HG03196 (cell line): ENCODE results near the gene STIMATE.

Experiments
- ATAC-seq: cut with Tn5 transposase; IDR thresholded peaks from one replicate; pipeline ENCODE4 v1.9.1; 2021; ENCODE audit not compliant: unreplicated experiment

The STIMATE gene

DNA sequence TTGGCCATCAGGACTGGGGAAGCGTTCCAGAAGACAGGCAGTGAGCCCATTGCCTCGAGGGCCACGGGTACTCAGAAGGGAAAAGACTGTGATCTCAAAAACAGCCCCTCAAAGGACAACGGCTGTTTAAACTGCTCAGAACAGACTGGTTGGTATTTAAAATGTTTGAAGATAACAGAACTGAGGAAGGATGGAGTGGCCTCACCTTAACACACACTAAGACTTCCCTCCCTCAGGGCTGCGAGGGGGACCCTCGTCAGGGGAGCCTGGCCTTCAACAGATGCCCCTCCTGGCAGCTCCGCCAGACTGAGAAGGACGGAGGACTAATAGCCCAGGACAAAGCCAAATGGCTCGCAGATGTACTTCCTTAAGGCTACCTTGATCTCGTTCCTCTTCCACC, 2.6 kb downstream of the STIMATE start:
- no peak for ATAC-seq

DNA sequence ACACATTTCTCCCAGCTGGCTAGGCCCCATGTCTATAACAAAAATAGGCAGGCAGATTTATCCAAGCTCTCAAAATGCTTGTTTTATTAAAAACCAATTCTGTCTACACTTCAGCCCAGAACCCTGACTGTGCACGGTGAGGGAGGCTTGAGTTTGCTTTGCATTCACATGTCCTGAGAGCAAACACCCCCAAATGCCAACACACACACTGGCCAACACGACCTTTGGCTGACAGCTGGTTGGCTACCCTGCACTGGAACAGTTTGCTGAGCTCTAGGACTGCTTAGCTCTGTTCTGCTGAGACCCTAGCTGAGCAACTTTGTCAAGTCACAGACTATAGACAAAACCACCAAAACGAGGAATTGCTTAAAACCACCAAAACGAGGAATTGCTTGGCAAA, 3.6 kb downstream of the STIMATE start:
- ATAC-seq, result no peak

DNA sequence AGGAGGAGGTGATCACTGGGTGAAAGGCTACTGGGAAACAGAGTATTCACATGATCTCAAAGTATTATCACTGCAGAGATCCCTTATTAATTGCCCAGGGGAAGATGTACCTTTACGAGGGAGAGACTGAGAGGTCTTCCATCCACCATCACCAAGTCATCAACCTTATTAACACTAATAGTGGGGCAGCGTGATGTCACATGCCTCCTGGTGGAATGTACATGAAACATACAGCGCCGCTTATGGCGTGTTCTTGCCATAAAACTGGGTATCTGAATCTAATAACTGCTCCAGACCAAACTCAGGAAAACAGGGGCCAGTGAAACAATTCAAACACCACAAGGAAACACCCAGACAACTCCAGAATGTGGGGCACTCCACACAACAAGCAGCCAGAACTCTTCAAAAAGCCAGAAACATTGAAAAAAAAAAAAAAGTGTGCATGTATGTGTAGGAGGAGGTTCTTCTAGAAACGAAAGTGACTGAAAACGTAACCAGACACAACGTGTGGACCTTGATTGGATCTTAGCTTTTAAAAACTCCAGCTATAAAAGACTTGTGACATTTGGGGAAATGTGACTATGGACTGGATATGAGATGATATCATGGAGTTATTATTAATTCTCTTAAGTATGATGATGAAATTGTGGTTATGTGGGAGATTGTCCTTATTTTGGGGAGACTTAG, 4.6 kb downstream of the STIMATE start:
- no peak for ATAC-seq

DNA sequence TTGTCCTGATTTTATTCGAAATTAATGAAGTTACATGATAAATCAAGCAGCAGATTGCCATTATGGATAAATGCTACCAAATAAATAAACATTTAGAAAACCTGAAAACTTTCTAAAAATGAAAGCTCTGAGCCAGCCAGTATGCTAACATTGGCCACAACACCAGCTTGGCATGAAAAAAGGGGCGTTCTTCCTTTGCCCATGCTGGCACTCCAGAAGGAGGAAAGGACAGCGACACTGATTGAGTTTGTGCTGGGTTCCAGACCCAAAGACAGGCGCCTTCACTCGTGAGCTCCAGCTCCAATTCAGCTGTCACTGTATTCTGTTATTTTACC, 5.1 kb downstream of the STIMATE start:
- no peak for ATAC-seq

DNA sequence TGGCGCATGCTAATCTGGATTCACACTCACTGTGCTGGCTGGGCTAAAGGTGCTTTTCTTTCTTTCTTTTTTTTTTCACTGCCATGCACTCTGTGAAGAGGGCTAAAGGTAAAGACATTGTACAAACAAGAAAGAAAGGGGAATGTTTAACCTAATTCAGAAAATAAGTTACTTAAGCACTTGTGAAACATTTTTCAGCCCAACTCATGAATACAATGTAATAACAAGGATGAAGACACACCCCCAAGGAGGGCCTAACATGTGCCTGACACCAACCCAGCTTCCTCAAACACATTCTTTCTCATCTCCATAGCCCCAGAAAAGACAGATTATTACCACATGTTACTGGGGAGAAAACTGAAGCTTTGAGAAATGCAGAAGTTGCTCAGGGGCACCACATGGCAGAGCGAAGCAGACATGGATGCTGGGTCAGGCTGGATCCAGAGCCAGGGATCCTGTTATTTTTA, 5.7 kb downstream of the STIMATE start:
- no peak for ATAC-seq

DNA sequence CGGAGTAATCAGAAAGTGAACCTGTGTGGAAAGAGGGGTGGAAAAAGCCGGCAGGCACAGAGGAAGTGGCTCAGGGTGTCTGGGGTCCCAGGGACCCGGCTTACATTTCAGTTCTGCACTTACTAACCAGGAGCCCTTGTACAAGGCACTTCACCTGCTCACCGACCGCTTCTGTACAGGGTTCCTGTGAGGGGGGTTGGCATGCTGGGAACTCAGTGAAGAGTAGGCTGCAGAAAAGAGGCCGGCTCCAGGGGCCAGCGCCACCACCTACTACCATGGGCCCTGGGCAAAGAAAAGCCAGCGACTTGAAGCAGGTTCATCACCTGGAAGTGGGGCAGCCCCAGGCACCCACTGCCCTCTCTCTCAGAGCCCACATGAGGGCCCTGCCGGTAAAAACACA, 6.2 kb downstream of the STIMATE start:
- no peak for ATAC-seq

DNA sequence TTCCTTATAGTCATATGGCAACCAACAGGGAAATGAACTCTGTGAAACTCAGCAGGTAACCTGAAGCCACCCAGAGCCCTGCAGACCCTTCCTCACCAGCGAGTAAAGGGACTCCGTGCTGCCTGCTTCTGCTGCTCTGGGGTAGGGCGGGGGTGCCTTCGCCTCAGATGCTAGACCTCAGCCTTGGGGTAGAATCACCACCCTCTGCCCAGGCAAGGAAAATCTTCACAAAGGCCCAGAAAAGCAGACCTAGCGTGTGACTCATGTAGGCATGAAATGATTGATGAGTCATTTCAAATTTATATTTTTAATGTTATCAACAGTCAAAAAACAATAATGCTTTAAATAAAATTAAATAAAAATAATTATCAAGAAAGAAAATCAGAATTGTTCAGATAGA, 6.6 kb downstream of the STIMATE start:
- ATAC-seq, result no peak

DNA sequence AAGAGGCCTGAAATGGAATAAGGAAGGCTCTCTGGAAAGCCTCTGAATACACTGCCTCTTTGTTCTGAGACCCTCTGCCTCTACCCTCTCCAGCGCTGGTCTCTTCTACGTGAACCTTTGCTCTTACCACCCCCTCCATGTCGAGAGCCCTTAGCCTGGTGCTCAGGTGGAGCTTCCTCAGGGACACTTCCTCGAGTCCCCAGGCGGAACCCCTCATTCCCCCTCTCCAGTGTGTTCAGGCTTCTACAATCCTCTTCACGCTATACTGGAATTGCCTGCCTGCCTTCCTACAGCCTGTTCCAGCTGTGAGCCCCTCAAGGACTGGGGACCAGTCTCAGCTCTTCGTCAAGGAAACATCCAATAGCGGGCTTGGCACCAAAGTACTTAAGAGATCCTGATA, 7.4 kb downstream of the STIMATE start:
- no peak for ATAC-seq

DNA sequence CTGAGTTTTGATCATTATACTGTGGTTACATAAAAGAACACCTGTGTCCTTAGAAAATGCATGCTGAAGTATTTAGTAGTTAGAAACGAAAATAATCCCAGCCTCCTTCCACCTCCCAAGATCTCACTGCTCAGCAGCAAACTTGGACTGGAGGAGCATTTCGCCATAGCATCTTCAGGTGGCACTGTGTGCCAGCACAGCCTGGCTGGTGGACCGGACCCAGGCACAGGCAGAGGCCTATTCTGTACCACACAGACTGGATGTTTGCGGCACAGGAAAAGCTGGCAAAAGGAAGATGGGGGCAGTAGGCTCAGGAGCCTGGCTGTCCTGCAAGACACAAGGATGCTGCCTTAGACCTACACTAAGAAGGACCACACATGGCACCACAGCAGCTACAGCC, 10.2 kb downstream of the STIMATE start:
- ATAC-seq, result no peak

DNA sequence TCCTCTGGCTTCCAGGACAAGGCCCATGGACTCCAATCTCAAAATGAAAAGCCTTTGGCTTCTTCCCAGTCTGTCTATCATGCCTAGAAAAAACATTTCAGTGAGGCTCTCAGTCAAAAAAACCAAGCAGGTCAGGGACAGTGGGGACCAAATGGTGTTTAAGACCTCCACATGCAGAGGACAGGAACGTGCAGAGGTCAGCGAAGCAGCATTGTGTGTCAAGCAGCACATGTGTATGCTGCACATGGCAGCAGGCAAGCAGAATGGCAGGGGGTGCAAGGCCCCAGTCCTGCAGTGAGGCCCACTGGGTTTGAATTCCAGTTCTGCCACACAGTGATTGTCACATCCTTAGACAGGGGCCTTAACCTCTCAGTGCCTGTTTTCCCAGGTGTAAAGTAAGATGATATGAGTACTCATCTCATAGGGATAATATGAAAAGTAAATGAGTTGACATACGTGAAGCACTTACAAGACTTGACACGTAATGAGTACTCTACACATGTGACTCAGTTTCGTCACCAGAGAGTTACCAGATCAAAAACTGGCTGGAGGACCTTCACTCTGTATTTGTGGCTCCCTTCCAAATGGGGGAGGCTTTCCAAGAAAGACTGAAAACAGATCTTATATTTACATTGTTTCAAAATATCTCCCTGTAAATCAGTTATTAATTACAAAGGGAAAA, 11.2 kb downstream of the STIMATE start:
- ATAC-seq, result no peak

DNA sequence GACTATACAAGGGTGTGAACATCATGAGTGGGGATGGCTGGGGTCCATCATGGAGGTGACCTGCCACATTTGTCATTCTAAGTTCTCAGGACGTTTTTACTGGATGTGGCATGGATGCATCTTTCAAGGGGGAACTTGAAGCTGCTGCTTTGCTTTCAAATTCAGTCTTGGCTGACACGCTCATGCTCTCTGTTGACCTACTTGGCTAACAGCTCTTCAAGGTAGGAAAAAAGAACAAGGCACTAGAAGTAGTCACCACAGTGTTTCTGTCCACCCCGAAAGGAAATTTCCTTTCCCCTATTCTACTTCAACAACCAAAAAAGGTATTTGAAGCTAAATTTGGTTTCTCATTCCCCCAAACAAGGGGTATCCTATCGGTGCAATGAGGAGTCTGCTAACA, 15.0 kb downstream of the STIMATE start:
- no peak for ATAC-seq

DNA sequence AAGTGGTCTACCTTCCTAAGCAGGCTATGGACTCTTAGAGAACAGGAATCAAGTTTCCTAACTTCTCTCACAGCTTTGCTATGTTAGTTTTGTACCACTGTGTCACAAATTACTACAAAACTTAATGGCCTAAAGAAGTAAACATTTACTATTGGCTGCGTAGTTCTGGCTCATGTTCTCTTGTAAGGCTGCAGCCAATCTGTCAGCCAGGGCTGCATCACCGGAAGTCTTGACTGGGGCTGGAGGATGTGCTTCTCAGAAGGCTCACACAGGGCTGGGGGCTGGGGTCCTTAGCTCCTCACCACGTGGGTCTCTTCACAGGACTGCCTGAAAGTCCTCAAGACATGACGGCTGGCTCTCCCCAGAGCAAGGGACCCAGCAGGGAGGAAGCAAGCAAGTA, 15.5 kb downstream of the STIMATE start:
- no peak for ATAC-seq

DNA sequence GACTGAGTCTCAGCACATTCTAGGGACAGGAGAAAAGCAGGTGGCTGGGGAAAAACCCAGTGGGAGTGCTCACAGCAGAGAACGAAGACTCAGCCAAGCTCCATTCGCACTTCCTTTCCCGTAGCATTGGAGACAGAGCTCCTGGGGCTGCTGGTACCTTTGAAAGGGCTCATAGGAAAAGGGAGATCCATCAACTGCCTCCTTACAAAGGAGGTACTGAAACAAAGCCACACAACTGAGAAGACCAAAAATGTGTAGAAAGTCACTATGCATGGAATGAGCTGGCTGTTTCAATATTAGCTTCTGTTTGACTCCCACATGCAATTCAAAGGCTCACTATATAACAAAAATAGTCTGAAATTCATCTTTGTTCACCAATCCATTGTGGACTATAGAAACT, 16.9 kb downstream of the STIMATE start:
- ATAC-seq, result no peak

DNA sequence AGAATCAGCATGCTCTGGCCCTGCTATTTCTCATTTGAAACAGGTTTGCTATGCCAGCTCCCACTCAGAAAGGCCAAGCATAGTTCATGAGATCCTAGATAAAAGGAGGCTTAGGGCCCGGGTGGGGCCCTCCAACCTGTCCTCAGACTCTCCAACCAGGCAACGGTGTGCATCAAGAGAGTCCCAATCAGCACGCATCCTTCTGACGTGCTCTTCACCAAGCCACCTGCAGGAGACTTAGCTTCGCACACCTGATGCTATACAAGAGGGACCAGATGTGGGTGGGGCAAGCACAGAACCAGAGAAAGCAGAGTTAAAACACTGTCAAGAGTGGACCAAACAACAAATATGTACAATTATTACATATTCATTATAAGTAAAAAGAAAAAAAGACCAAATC, 17.3 kb downstream of the STIMATE start:
- no peak for ATAC-seq

DNA sequence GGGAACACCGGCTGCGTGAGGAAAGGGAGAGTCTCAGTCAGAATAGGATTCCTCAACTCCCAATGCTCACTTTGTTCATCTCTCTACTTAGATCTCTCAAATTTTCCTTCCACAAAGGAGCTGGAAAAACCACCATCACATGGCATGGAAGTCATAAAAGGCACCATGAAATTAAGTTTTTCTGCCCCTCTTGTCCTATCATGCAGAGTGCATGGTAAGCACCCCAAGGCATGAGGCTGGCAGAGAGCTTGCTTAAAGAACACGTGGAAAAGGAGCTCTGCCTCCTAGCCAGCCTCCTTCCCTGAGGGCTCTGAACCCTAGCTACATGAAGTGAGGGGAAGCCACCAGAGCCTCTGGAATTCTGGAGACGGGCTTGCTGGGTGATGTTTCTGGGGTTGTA, 17.8 kb downstream of the STIMATE start:
- no peak for ATAC-seq

DNA sequence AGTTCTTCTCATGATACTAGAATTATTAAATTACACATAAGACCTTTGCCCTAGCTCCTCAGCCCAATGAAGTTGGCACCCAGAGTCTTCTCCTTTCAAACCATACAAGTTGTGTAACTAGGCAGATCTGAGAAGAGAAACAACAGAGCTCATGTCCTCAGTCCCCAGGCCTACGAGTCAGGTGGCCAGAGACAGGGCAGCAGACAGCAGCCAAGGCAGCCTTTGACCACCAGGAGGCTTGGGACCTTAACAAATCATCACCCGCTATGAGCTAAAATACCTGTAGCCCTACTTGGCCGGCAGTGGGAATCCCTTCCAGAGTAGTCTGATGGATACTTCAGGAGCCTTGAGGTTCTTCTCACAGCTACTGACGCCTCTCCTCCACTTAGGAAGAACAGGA, 18.3 kb downstream of the STIMATE start:
- ATAC-seq, result no peak

DNA sequence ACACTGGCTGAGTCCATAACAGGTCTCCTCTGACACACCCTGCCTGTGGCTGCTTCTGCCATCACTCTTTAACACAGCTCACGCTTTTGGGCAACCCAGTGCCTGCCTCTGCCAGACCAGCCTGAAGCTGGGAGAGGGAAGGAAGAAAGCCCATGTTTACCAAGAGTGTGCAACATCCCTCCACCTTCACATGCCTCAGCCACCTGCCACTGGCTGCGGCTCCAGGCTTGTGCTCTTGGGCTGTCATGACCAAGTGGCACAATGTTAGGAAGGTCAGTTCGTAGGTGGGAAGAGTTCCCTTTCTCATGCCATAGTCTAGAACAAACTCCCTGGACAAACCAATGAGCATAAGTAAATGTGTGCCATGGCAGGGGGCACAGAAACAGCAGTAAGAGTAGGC, 20.3 kb downstream of the STIMATE start:
- no peak for ATAC-seq

DNA sequence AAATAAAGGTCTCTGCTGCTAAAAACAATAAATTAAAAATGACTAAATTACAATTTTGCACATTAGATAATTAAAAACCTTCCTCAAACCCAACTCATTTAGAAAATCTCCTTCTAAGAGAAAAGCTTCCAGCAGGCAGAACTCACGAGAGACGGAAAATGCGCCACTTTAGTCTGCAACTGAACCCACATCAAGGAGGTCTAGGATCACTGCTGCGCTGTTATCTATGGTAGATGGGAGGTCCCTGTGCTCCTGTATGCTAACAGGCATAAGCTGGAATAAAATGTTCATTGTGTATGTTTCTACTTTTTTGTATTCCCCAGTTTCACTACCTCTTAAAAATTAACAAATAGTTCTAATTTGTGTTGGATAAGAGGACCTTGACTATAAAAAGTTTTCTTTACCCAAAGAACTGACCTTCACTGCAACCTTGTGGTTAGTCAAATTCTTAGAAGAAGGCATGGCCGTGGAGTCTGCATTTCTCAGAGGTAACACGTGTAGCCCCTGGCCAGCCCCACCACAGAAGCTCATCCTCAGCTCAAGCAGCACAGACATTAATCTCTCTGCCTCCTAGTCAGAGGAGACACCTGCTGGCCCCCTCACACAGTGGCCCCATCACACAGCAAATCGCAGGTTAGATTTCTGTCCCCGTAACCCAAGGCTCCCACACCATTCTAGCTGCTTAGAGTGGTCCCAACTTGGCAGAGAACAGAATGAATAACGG, 22.3 kb downstream of the STIMATE start:
- ATAC-seq, result no peak

DNA sequence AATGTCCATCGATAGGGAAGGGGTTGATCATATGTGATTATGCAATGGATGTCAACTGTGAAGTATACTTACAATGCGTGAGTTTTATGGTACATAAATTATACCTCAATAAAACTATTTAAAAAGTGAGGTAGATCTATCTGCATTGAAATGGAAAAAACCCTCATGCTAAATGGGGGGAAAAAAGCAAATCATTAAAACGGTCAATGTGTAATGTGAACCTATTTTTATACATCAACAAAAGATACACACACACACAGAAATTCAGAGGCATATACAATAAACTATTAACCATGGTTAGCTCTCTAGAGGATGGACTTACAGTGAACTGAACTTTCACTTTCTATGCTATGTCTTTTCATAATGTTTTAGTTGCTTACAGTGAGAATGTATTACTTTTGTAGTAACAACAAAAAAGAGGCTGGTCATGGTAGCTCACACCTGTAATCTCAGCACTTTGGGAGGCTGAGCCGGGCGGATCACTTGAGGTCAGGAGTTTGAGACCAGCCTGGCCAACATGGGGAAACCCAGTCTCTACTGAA, 23.1 kb downstream of the STIMATE start:
- ATAC-seq, result no peak

DNA sequence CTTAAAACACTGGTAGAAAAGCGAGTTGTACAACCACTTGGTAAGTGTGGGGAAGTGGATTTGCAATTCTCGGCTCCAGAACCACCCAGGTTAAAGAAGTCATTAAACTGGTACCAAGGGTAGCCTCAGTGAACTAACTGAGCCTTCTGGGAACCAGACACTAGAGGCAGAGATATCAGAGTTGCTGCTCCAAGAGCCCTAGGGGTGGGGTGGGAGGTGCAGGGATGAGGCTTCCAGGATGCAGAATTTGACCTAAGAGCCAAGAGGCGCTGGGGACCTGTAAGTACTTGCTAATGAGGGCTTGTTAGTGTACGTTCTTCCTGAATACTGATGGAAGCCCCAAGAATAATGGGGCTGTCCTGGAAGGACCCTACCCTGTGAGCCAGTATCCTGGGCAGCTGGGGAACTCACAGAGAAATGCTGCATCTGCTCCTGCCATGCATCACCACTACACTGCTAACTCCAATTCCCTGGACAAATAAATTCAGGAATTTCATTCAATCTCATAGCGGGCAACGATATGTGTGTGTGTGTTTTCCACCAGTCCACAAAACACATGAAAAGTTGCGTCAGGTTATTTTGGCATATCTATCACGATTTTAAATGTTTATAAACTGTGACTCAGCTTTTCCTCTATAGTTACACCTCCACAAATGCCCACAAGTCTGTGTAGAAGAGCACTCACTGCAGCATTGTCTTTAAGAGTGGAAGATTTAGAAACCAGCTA, 23.8 kb downstream of the STIMATE start:
- ATAC-seq, result no peak

DNA sequence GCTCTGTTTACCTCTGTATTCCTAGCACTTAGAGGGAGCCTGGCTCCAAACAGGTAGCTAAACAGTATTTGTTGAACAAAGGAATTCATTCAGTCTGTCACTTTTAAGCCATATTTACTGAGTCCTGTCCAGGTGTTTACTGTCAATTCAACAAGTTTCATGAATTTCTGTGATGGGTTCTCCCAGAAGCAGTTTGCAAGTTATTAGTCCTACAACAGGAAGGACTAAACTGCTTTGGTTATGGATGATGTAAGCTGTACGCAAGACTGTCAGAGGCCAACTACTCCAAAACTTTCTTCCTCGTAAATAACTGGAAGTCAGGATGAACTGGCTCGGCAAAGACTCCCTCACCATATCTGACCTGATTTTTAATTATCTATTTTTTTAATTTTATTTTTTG, 25.1 kb downstream of the STIMATE start:
- ATAC-seq, result no peak
